Stimulated activated naive CD8-positive, alpha-beta T cell treated with anti-CD3 and anti-CD28 coated beads, Interleukin-15, amount 100 ng/mL, for 72 hours (primary cell): ENCODE data around the gene GBE1.

Experiments
- ATAC-seq: fragments of 150-1000 bp; cut with Tn5 transposase; 2 replicates; pipeline ENCODE4 v1.10.0; 2021; ENCODE audit warnings: mild to moderate bottlenecking, moderate library complexity
- DNase-seq, 2 donors: peaks; one replicate each; pipeline ENCODE4 v3.0.0; 2021 to 2022
- H3K27ac Mint-ChIP-seq, 2 donors: one replicate each; pipeline ENCODE4 v1.8.0; 2022; ENCODE audit warnings: mild to moderate bottlenecking in 2 of 2, mixed read lengths in 2 of 2, moderate library complexity in 2 of 2
- H3K27me3 Mint-ChIP-seq: one replicate; pipeline ENCODE4 v1.8.0; 2022; ENCODE audit warnings: mixed read lengths
- H3K4me1 Mint-ChIP-seq: one replicate; pipeline ENCODE4 v1.8.0; 2022; ENCODE audit warnings: mild to moderate bottlenecking, mixed read lengths
- H3K4me3 Mint-ChIP-seq, 2 donors: one replicate each; pipeline ENCODE4 v1.8.0; 2022; ENCODE audit warnings: mild to moderate bottlenecking in 2 of 2, mixed read lengths in 2 of 2, moderate library complexity in 1 of 2
- H3K9me3 Mint-ChIP-seq, 2 donors: one replicate each; pipeline ENCODE4 v1.8.0; 2022; ENCODE audit warnings: mixed read lengths in 2 of 2

The GBE1 gene

DNA sequence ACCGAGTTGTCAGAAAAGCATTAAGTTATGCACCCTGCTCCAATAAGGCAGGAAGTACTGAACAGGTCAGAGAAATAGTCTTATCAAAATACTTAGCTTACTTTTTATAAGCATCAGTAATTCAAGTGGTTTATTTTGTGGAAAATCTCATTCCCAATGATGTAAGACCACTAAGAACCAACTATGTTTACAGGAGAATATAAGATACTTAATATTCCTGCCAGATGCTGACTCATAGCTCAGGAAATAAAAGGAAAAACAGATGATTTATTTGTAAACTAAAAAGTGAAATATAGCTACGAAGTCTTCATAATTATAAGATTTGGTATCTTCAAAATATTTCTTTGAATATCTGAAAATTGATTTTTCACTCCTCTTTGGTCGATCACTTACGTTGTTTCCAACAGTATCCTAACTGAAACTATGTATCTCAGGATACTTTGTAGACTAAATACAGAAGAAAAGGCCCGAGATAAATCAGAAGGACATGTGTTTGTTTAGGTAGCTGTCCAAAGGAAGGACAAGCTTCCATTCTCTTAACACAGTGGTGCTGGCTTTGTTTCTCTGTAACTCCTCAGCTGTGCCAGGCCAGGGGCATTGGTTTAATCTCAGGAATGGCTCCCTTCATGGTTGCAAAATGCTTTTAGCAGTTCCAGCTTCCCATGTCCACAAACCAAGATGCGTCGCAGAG lies 295.8 kb downstream of the GBE1 start:
- no peaks in the 10 kb centered on the region for H3K4me1 Mint-ChIP-seq

DNA sequence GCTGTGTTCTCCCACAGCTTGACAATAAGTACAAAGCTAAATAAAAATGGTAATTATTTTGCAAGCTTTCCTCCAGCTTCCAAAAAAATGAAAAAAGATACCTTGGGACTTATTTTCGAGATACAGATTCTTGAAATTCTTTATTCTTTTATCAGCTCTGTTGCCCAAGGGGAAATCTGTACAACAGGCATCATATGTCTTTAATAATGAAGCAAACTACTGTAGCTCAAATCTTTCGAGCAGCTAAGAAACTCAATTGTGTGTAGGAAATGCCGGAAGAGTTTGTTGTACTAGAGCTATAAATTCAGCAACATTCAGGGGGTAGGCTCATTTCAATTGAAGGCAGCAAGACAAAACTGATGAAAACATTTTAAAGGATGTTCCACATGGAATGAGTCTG lies 297.7 kb downstream of the GBE1 start:
- Mint-ChIP-seq H3K27ac (no peak overlapping the region), H3K9me3 (no peaks in the 10 kb centered on the region), H3K27me3 (no peaks in the 10 kb centered on the region), H3K4me1 (no peaks in the 10 kb centered on the region), H3K4me3 (no peak overlapping the region)
- DNase-seq (no peak), ATAC-seq (no peak)

More for the DNA sequence above, 295.8 kb downstream of the GBE1 start:
- DNase-seq = no peak
- no peak for ATAC-seq
- Mint-ChIP-seq H3K9me3 (no peaks in the 10 kb centered on the region), H3K27ac (no peak overlapping the region), H3K4me3 (no peak overlapping the region), H3K27me3 (peaks cover 8% of the 10 kb centered on the region)

DNA sequence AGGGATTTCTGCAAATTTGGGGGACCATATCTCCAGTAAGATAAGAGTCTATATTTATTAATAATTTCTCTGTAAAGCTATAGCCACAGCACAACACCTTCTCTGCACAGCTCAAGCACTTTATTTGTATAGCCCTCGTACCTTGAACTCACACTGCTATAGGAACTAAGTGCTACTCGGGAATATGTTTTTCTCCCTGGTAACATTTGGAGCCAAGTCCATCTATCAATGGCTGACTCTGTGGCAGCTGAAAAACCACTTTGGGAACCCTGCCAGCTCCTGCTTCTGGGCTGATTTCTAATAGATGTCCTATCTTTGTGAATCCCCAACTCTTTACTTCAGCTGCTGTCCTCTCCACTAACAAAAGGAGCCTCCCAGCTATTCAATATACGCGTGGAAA lies 298.5 kb downstream of the GBE1 start:
- Mint-ChIP-seq H3K27ac (no peak overlapping the region), H3K4me3 (no peak overlapping the region), H3K4me1 (no peaks in the 10 kb centered on the region), H3K9me3 (no peaks in the 10 kb centered on the region), H3K27me3 (no peaks in the 10 kb centered on the region)
- DNase-seq (no peak), ATAC-seq (no peak)

DNA sequence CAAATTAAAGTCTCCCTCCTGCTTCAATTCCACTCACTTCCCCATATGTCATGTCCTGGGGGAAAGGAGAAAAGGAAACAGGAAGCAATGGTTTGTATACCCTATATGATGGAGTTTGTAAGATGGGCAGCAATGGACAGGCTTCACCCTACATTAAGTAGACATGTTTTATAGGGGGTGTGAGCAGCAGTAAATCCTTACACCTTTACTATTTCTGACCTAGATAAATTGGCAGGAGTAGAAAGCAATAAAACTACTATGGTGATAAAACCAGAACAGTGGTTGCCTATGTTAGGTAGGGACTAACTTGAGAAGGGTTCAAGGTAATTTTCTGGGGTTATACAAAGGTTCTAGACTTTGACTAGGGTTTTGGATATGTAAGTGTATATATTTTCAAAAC lies 301.7 kb downstream of the GBE1 start:
- no peaks in the 10 kb centered on the region for H3K4me1 Mint-ChIP-seq
- H3K9me3 Mint-ChIP-seq = no peaks in the 10 kb centered on the region
- H3K27ac Mint-ChIP-seq = no peak overlapping the region
- ATAC-seq (no peak), DNase-seq (no peak)
- no peak overlapping the region for H3K4me3 Mint-ChIP-seq
- no peaks in the 10 kb centered on the region for H3K27me3 Mint-ChIP-seq

DNA sequence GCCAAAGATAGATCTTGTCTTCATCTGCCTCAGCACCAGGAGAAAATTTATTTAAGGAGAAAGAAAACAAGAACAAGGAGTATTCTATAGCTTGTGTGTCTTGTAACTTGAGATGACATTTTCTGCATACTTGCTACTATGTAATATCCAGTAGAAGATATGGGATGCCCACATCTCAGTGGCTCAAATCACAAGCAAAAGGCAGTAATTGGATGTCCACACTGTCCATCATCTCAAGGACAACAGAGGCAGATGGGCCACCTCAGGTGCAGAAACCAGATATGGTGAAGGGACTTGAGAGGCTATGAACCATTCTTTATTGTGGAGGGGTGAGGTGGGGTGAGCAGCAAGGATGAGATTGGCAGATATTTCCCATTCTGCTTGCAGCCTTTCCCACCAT lies 309.0 kb downstream of the GBE1 start:
- no peaks in the 10 kb centered on the region for H3K9me3 Mint-ChIP-seq
- no peak for ATAC-seq
- no peaks in the 10 kb centered on the region for H3K4me1 Mint-ChIP-seq
- no peak overlapping the region for H3K27ac Mint-ChIP-seq
- no peak overlapping the region for H3K4me3 Mint-ChIP-seq
- peaks cover 7% of the 10 kb centered on the region for H3K27me3 Mint-ChIP-seq
- DNase-seq = no peak

DNA sequence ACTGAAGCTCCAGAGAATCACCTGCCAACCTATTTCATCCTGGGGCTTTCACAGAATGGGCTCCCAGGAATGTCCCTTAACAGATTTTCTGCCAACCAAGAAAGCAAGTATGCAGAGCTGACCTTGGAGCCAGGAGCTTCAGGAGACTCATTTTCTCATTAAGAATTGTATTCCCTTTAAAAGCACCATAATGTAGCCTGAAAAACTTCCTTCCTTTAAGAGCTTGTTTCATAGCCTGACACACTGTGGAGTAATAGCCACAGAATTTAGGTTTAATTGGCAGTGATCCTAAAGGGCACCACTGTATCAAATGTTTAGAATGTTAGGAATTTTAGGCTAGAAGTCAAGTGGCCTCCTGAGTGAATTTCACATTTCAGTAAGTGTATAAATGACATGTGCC lies 309.8 kb downstream of the GBE1 start:
- no peak overlapping the region for H3K27ac Mint-ChIP-seq
- peaks cover 7% of the 10 kb centered on the region for H3K27me3 Mint-ChIP-seq
- no peaks in the 10 kb centered on the region for H3K9me3 Mint-ChIP-seq
- no peaks in the 10 kb centered on the region for H3K4me1 Mint-ChIP-seq
- no peak overlapping the region for H3K4me3 Mint-ChIP-seq
- DNase-seq = no peak
- ATAC-seq = no peak

DNA sequence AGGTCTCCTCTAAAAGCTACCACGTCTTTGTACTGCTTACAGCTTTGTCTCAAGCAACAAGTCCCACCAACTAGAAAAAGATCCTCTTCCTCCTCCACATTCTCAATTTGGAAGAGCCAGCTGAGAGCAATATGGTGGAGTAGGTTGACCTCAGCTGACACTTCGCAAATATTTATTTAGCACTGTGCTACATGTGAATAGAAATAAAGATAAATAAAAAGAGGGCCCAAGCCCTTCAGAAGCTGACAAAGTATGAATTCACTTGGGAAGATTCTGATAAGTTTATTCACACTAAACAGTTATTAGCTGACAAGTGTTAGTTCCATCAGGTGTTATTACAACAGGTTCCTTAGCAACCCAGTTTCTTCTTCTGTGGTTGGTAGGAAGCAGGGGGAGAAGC lies 310.3 kb downstream of the GBE1 start:
- H3K27ac Mint-ChIP-seq = no peak overlapping the region
- no peaks in the 10 kb centered on the region for H3K4me1 Mint-ChIP-seq
- ATAC-seq = no peak
- DNase-seq = no peak
- H3K4me3 Mint-ChIP-seq = no peak overlapping the region
- peaks cover 7% of the 10 kb centered on the region for H3K27me3 Mint-ChIP-seq
- no peaks in the 10 kb centered on the region for H3K9me3 Mint-ChIP-seq

DNA sequence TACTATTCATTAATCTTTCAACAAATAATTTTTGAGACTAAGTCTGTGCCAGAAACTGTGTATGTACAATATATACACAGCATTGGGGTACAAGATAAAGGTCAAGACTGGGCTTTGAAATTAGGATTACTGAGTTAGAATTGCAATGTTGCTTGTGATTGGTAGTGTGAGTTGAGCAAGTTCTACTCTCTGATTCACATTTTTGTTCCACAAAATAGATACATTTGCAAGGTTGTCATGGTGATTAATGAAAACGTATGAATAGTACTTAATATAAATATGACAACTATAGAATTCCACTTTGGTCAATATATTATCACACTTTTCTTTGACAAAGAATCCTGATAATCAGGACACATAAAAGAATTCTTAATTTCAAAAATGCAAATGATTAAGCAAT lies 314.6 kb downstream of the GBE1 start:
- DNase-seq (no peak), ATAC-seq (no peak)
- no peaks in the 10 kb centered on the region for H3K4me1 Mint-ChIP-seq
- H3K27me3 Mint-ChIP-seq = peaks cover 7% of the 10 kb centered on the region
- no peak overlapping the region for H3K4me3 Mint-ChIP-seq
- no peak overlapping the region for H3K27ac Mint-ChIP-seq
- H3K9me3 Mint-ChIP-seq = no peaks in the 10 kb centered on the region

DNA sequence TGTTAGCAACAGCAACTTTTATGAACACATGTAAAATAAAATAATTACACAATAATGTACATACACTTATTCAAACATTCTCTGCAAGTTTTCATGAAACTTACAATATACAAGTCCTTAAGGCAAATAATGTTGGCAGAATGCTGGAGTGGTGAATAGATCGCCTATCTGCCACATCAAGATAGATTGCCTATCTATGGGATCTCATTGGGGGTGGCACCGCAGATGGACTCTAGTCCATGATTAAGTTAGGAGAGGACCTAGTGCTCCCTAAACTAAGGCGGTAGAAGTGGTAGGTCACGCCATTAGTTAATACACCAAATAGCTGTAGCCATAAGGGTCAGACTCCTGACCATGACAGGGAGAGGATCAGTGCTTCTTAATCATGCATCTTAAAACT lies 315.7 kb downstream of the GBE1 start:
- no peak overlapping the region for H3K4me3 Mint-ChIP-seq
- DNase-seq (no peak), ATAC-seq (no peak)
- no peaks in the 10 kb centered on the region for H3K9me3 Mint-ChIP-seq
- H3K27me3 Mint-ChIP-seq = peaks cover under 1% of the 10 kb centered on the region
- H3K4me1 Mint-ChIP-seq = no peaks in the 10 kb centered on the region
- no peak overlapping the region for H3K27ac Mint-ChIP-seq

DNA sequence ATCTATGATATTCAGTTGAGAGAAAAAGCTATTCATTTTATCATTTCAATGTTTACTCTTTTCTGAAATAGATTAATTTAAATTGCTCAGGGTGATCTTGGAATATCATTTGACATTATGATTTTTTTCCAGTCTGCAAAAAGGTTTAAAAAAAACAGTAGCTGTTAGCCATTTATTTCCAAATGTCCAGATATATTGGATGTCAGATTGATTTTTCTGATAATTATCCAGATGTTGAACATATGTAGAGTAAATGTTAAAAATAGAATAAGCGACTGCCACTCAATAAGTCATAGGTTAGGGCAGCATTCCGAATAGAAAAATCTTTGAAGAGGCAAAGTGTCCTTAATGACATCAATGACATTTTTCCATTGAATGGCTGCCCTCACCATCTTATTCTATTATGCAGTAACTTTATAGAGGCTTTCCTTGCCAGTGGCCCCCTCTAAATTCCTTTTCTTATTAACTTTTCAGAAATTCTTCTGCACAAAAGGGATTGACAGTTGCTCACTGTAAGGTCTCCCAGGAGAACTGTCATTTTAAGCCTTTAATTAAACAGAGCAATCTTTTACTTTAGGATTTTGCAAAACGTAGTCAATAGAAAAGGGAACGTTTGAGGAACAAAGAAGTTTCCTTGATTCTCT lies 316.5 kb downstream of the GBE1 start:
- Mint-ChIP-seq H3K27me3 (no peaks in the 10 kb centered on the region), H3K9me3 (no peaks in the 10 kb centered on the region), H3K4me1 (no peaks in the 10 kb centered on the region), H3K4me3 (no peak overlapping the region), H3K27ac (no peak overlapping the region)
- ATAC-seq = no peak
- no peak for DNase-seq

DNA sequence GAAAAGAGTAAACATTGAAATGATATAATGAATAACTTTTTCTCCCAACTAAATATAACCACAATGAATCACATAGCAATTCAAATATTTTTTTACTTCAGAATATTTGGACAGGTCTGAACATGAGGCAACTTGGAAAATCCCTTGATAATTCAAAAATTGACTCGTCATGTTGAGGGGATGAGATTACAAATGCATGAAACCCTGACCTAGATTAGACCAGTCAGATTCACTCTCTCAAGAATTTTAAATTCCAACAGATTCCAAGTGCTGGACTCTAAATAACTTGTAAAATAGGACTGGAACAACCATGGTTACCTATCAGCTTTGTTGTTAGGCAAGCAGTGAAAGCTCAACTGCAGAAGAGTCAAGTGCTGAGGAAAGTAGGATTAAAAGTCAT lies 317.5 kb downstream of the GBE1 start:
- no peaks in the 10 kb centered on the region for H3K4me1 Mint-ChIP-seq
- no peak overlapping the region for H3K27ac Mint-ChIP-seq
- no peak for DNase-seq
- H3K4me3 Mint-ChIP-seq = no peak overlapping the region
- ATAC-seq = no peak
- H3K9me3 Mint-ChIP-seq = peaks cover 0 to 4% of the 10 kb centered on the region in 2 donors
- no peaks in the 10 kb centered on the region for H3K27me3 Mint-ChIP-seq

DNA sequence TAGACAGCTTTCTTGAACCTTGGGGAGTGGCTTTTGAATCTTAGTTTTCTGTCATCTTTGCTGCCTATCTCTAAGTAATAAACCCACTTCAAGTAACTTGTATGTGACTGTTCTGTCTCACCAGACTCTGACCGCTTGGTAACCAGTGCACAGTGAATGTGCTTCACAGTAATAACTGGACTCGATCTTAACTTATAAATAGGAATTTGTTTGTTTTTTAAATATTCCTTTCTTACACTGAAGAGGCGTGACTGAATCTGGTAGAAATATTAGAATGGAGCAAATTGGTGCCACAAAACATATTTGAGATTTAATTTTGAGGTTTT lies 318.0 kb downstream of the GBE1 start:
- ATAC-seq = no peak
- Mint-ChIP-seq H3K4me1 (no peaks in the 10 kb centered on the region), H3K9me3 (peaks cover 0 to 5% of the 10 kb centered on the region in 2 donors), H3K27ac (no peak overlapping the region), H3K27me3 (no peaks in the 10 kb centered on the region), H3K4me3 (no peak overlapping the region)
- no peak for DNase-seq

DNA sequence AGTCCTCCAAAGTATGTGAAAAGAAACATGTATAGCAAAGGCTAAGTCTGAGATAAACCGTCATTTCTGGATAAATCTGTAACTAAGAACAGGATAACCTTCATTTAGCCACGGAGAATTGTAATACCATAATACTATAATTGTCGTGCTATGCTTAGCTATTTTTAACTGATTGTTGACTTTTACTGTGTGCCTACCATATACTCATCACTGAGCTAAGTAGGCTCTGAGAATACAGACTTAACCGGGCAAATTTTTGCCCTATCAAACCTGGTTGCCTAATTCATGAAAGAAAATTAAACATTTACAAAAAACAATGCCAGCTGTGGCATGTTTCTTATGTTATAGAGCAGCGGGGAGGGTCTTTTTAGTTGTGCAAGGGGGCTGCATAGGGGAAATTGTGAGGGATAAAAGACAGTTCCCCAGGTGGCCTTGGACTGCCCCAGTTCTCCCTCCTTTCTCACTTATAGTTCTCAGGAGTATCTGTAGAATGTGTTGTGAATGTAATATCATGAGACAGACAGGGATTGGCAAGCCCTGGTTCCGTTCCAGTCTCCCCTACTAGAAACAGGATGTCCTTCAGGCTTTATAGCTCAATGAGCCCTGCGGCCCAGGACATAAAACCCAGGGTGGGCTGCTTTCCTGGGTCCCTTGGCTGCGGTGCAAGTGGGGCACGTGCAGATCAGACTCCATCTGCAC lies 318.5 kb downstream of the GBE1 start:
- no peak for ATAC-seq
- H3K4me1 Mint-ChIP-seq = no peaks in the 10 kb centered on the region
- DNase-seq = no peak
- H3K27me3 Mint-ChIP-seq = no peaks in the 10 kb centered on the region
- no peak overlapping the region for H3K4me3 Mint-ChIP-seq
- no peak overlapping the region for H3K27ac Mint-ChIP-seq
- peaks cover 0 to 5% of the 10 kb centered on the region in 2 donors for H3K9me3 Mint-ChIP-seq

DNA sequence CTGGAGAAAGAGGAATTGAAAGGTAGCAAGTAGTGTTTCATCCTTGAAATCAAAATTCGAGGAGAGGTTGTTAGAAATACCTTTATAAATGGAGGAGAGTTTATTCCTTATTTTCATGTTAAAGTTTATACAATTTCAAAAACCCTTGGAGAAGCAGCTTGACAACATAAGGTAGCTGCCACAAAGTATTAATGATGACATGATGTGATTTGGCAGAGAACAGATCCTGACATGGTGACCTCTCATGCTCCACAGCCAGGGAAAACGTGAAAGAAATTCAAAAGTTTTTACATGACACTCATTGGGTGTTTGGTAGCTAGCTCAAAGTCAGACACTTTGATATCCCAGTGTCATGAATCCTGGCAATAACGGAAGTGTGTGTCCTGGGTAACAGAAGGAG lies 320.8 kb downstream of the GBE1 start:
- no peak for DNase-seq
- no peak overlapping the region for H3K27ac Mint-ChIP-seq
- H3K4me1 Mint-ChIP-seq = no peaks in the 10 kb centered on the region
- no peaks in the 10 kb centered on the region for H3K27me3 Mint-ChIP-seq
- no peak overlapping the region for H3K4me3 Mint-ChIP-seq
- H3K9me3 Mint-ChIP-seq = peaks cover 0 to 5% of the 10 kb centered on the region in 2 donors
- ATAC-seq = no peak
